SK-N-SH (cell line): Measurements from ENCODE around the gene KCNH4. TPM values are rescaled to one million over a fixed set of nuclear protein-coding genes. Genes with fewer than 3 reads are reported as not detected.
A peak's percentile ranks its signal among the peaks of the same experiment; 100 is the strongest.

Experiments used
- CTCF ChIA-PET: fragments of 300-600, 350-600 bp; formaldehyde crosslinking; extraction: SDS; loops from one replicate; lab custom pipeline; 2021; lab: Yijun Ruan, JAX
- POLR2A ChIA-PET: fragments of 350-600 bp; sonication (Branson Sonifier 250); formaldehyde crosslinking; extraction: SDS; loops from one replicate; lab custom pipeline; 2020; ENCODE audit warnings: antibody characterized with exemption, inconsistent platforms; lab: Yijun Ruan, JAX
- DNase-seq: peaks from one replicate; pipeline ENCODE4 v3.0.0; 2012
- H2AFZ ChIP-seq: fragments of 200-600 bp; sonication (generic); 2 replicates; pipeline ENCODE4 v1.8.1; 2016; ENCODE audit warnings: antibody characterized with exemption, mild to moderate bottlenecking, low read depth
- H3F3A ChIP-seq: fragments of 200-600 bp; sonication (generic); replicated peaks from 2 replicates; pipeline ENCODE3; 2016; ENCODE audit warnings: antibody characterized with exemption, mild to moderate bottlenecking; ENCODE audit not compliant: insufficient read depth
- H3K27ac ChIP-seq, 2 experiments: fragments of 200-500 bp in 1 of 2; fragments of 200-600 bp in 1 of 2; sonication (Bioruptor generic) in 1 of 2; sonication (generic), shearing (Covaris generic) in 1 of 2; 2 replicates each; pipeline versions ENCODE4 v1.5.1 to v1.6.1; 2014 to 2016; ENCODE audit warnings: low read depth in 2 of 2, inconsistent platforms in 1 of 2, low read length in 1 of 2, mild to moderate bottlenecking in 1 of 2, mixed read lengths in 1 of 2
- H3K27me3 ChIP-seq: fragments of 200-600 bp; sonication (generic), shearing (Covaris generic); 2 replicates; pipeline ENCODE4 v1.6.1; 2016; ENCODE audit warnings: mixed run types; ENCODE audit not compliant: insufficient read depth
- H3K36me3 ChIP-seq, 2 experiments: fragments of 200-500 bp in 1 of 2; fragments of 200-600 bp in 1 of 2; sonication (Bioruptor generic) in 1 of 2; sonication (generic) in 1 of 2; replicated peaks in 1 of 2; 2 replicates each; pipeline versions ENCODE3 to v1.5.1; 2014 to 2016; ENCODE audit warnings: low read length in 1 of 2, mild to moderate bottlenecking in 1 of 2; ENCODE audit not compliant: insufficient read depth in 2 of 2, control insufficient read depth in 1 of 2
- H3K4me1 ChIP-seq, 2 experiments: fragments of 200-500 bp in 1 of 2; fragments of 200-600 bp in 1 of 2; sonication (Bioruptor generic) in 1 of 2; sonication (generic), shearing (Covaris generic) in 1 of 2; 2 replicates each; pipeline versions ENCODE4 v1.5.1 to v1.6.1; 2014 to 2016; ENCODE audit warnings: low read depth in 1 of 2, low read length in 1 of 2, mixed run types in 1 of 2; ENCODE audit not compliant: insufficient read depth in 2 of 2, control insufficient read depth in 1 of 2
- H3K4me2 ChIP-seq: fragments of 200-600 bp; sonication (generic), shearing (Covaris generic); 2 replicates; pipeline ENCODE4 v1.6.1; 2017; ENCODE audit warnings: mixed run types
- H3K4me3 ChIP-seq, 2 experiments: fragments of 200-500 bp in 1 of 2; fragments of 200-600 bp in 1 of 2; sonication (Bioruptor generic) in 1 of 2; sonication (generic), shearing (Covaris generic) in 1 of 2; 2 replicates each; pipeline versions ENCODE4 v1.5.1 to v1.8.1; 2014 to 2016; ENCODE audit warnings: low read depth in 2 of 2, inconsistent platforms in 1 of 2, low read length in 1 of 2, mild to moderate bottlenecking in 1 of 2, mixed read lengths in 1 of 2, moderate library complexity in 1 of 2
- H3K79me2 ChIP-seq: fragments of 200-600 bp; sonication (generic); 2 replicates; pipeline ENCODE4 v1.8.1; 2017; ENCODE audit warnings: mild to moderate bottlenecking; ENCODE audit not compliant: insufficient read depth
- H3K9ac ChIP-seq: fragments of 200-600 bp; sonication (generic); 2 replicates; pipeline ENCODE4 v1.6.1; 2017; ENCODE audit warnings: mixed run types
- H3K9me2 ChIP-seq: fragments of 200-600 bp; sonication (generic); 2 replicates; pipeline ENCODE4 v1.6.1; 2017; ENCODE audit warnings: mixed run types
- H3K9me3 ChIP-seq: fragments of 200-600 bp; sonication (generic); 2 replicates; pipeline ENCODE4 v1.6.1; 2017; ENCODE audit warnings: mixed run types, mild to moderate bottlenecking, moderate library complexity
- H4K20me1 ChIP-seq: fragments of 200-600 bp; sonication (generic); 2 replicates; pipeline ENCODE4 v1.6.1; 2017; ENCODE audit warnings: mild to moderate bottlenecking, mixed run types; ENCODE audit not compliant: insufficient read depth
- CHD2 ChIP-seq: fragments of 150-350 bp; IDR thresholded peaks from 2 replicates; pipeline ENCODE4 v1.6.1; 2018; ENCODE audit warnings: low read length; ENCODE audit not compliant: partially characterized antibody
- CTCF ChIP-seq: fragments of 200-600 bp; sonication (generic); IDR thresholded peaks from 2 replicates; pipeline ENCODE4 v1.6.1; 2017; ENCODE audit warnings: antibody characterized with exemption, mild to moderate bottlenecking, moderate library complexity
- EP300 ChIP-seq, 2 experiments: IDR thresholded peaks; 2 replicates each; pipeline versions ENCODE4 v1.4.0 to v1.6.1; 2012; ENCODE audit warnings: borderline replicate concordance in 1 of 2, low read depth in 1 of 2, low read length in 1 of 2
- FOSL2 ChIP-seq: IDR thresholded peaks from 2 replicates; pipeline ENCODE4 v1.4.0; 2012; ENCODE audit warnings: low read depth, mild to moderate bottlenecking, moderate library complexity, borderline replicate concordance
- FOXM1 ChIP-seq: IDR thresholded peaks from 2 replicates; pipeline ENCODE4 v1.4.0; 2012; ENCODE audit warnings: low read depth, mild to moderate bottlenecking
- GATA2 ChIP-seq: sonication (generic); formaldehyde crosslinking; IDR thresholded peaks from 2 replicates; pipeline ENCODE4 v1.5.0; 2020; ENCODE audit warnings: mild to moderate bottlenecking, missing genetic modification reagents
- JUND ChIP-seq: IDR thresholded peaks from 2 replicates; pipeline ENCODE4 v1.4.0; 2012
- MXI1 ChIP-seq: IDR thresholded peaks from 2 replicates; pipeline ENCODE4 v1.6.1; 2012; ENCODE audit warnings: mild to moderate bottlenecking, low read depth, low read length, improper control_type of control experiment
- NFIC ChIP-seq: IDR thresholded peaks from 2 replicates; pipeline ENCODE4 v1.4.0; 2012; ENCODE audit warnings: borderline replicate concordance
- NRF1 ChIP-seq: IDR thresholded peaks from 2 replicates; pipeline ENCODE4 v1.6.1; 2012; ENCODE audit warnings: low read depth, mild to moderate bottlenecking, low read length
- POLR2AphosphoS5 ChIP-seq: IDR thresholded peaks from 2 replicates; pipeline ENCODE4 v1.6.1; 2012; ENCODE audit warnings: low read depth, low read length
- REST ChIP-seq: IDR thresholded peaks from 2 replicates; pipeline ENCODE4 v1.6.1; 2012; ENCODE audit warnings: mild to moderate bottlenecking, low read depth, low read length, moderate library complexity
- RFX5 ChIP-seq: IDR thresholded peaks from 2 replicates; pipeline ENCODE4 v1.6.1; 2012; ENCODE audit warnings: mild to moderate bottlenecking, improper control_type of control experiment, low read length
- RXRA ChIP-seq: IDR thresholded peaks from 2 replicates; pipeline ENCODE4 v1.4.0; 2012; ENCODE audit warnings: low read depth, mild to moderate bottlenecking, borderline replicate concordance
- SIN3A ChIP-seq: IDR thresholded peaks from 2 replicates; pipeline ENCODE4 v1.6.1; 2012; ENCODE audit warnings: low read depth, mild to moderate bottlenecking, low read length, moderate library complexity, borderline replicate concordance
- TCF12 ChIP-seq: IDR thresholded peaks from 2 replicates; pipeline ENCODE4 v1.4.0; 2012
- TEAD4 ChIP-seq: IDR thresholded peaks from 2 replicates; pipeline ENCODE4 v1.4.0; 2012; ENCODE audit warnings: mild to moderate bottlenecking, borderline replicate concordance; ENCODE audit not compliant: insufficient read depth
- USF2 ChIP-seq: fragments of 150-350 bp; IDR thresholded peaks from 2 replicates; pipeline ENCODE4 v1.6.1; 2017; ENCODE audit warnings: antibody characterized with exemption, low read length, low read depth, borderline replicate concordance
- WGBS: methylation state at CpG from one replicate; pipeline ENCODE4 v1.1.6; 2017; ENCODE audit warnings: low lambda C conversion rate; 5-methylcytosine and 5-hydroxymethylcytosine counted together
- polyA plus RNA-seq, 3 experiments: library from polyadenylated mRNA; depleted of rRNA; stranded (reverse); fragments of >200 nt; gene quantifications; 2 replicates each; pipeline ENCODE4 v1.2.3, GENCODE V29; 2012

KCNH4 gene
- polyA plus RNA-seq, 1 of the 3 experiments (the other 2 are of a cell fraction), result 0.46 TPM

- no peaks in the 10 kb centered on the region for H3K27me3 ChIP-seq
- peaks cover 8% of the 10 kb centered on the region for H3F3A ChIP-seq
- peaks cover 8 to 20% of the 10 kb centered on the region in 2 experiments for H3K36me3 ChIP-seq
- H3K9me2 ChIP-seq, result no peaks in the 10 kb centered on the region
- CTCF ChIA-PET, result interaction anchor here (1.1 kb wide), 2 partner anchors 75 to 116 kb away, joined by 3 read pairs; no protein-coding TSS in a partner anchor
- no peak overlapping the region for H3K4me3 ChIP-seq
- peak overlapping the region; percentile 49 for H3K4me2 ChIP-seq
- peak overlapping the region in 1 of 2 experiments; percentile 35; a peak in 2 of 4 replicates for H3K27ac ChIP-seq
- H3K9ac ChIP-seq, result no peak overlapping the region
- no peaks in the 10 kb centered on the region for H3K9me3 ChIP-seq
- POLR2A ChIA-PET, result no interaction called here
- WGBS, result 68% methylated on average over 5 of the region's 7 CpGs
- DNase-seq, result no peak
- peaks cover 97% of the 10 kb centered on the region for H3K79me2 ChIP-seq
- H4K20me1 ChIP-seq, result peaks cover 75% of the 10 kb centered on the region
- no peak overlapping the region for H2AFZ ChIP-seq
- H3K4me1 ChIP-seq, result peaks cover 6 to 15% of the 10 kb centered on the region in 2 experiments; a peak in 2 of 4 replicates
- TF ChIP-seq REST (no peak), CTCF (no peak), NRF1 (no peak), NFIC (no peak), POLR2AphosphoS5 (no peak), GATA2 (no peak), TCF12 (peak; percentile 23; the same call in 1 of the 2 replicates), FOSL2 (peak; percentile 61), SIN3A (peak; percentile 59; the same call in 1 of the 2 replicates)
Measured at GRCh38 chr17:42142371-42142896, 38.5 kb downstream of the KCNH4 start.

- 79% methylated on average over 8 of the region's 8 CpGs for WGBS
- H3K4me3 ChIP-seq, result no peak overlapping the region
- H3K9me3 ChIP-seq, result no peaks in the 10 kb centered on the region
- H3F3A ChIP-seq, result peaks cover 3% of the 10 kb centered on the region
- H3K9ac ChIP-seq, result no peak overlapping the region
- peaks cover 97% of the 10 kb centered on the region for H3K79me2 ChIP-seq
- peaks cover 7 to 23% of the 10 kb centered on the region in 2 experiments for H3K36me3 ChIP-seq
- H4K20me1 ChIP-seq, result peaks cover 69% of the 10 kb centered on the region
- H3K27me3 ChIP-seq, result no peaks in the 10 kb centered on the region
- no peaks in the 10 kb centered on the region for H3K9me2 ChIP-seq
- H3K4me2 ChIP-seq, result no peak overlapping the region
- H2AFZ ChIP-seq, result no peak overlapping the region
- H3K27ac ChIP-seq, result no peak overlapping the region
- POLR2A ChIA-PET, result no interaction called here
- CTCF ChIA-PET, result interaction anchor here (1.1 kb wide), 1 partner anchor 175 kb away, joined by 3 read pairs; no protein-coding TSS in a partner anchor
- no peak for DNase-seq
- peaks cover 6 to 15% of the 10 kb centered on the region in 2 experiments; a peak in 2 of 4 replicates for H3K4me1 ChIP-seq
- TF ChIP-seq CTCF (no peak), TEAD4 (no peak), EP300 (IDR thresholded peaks at IDR 0.05; ENCODE audit: borderline replicate concordance in 1 of 2, low read depth in 1 of 2, low read length in 1 of 2) (no peak), CHD2 (no peak), RXRA (no peak), TCF12 (no peak), FOXM1 (no peak), USF2 (no peak), MXI1 (no peak), JUND (no peak), RFX5 (no peak)
Measured at GRCh38 chr17:42141382-42141781, 39.6 kb downstream of the KCNH4 start.
